ENCODE data around the gene ALDH18A1. TPM values are rescaled to one million over a fixed set of nuclear protein-coding genes. Genes with fewer than 3 reads are reported as not detected.

Gene ALDH18A1
- total RNA-seq, 1 donor from 2014 or later = 110 TPM

Other genes starting within 250 kb of the ALDH18A1 start
- gene SORBS1, start 95.3 kb downstream of the ALDH18A1 start, total RNA-seq = 0.68 and 3.6 TPM in 2 replicates
- 34.2 and 63.0 TPM in 2 replicates for gene TCTN3, start 37.2 kb upstream of the ALDH18A1 start, total RNA-seq
- 32.2 and 54.4 TPM in 2 replicates for gene ENTPD1, start 99.5 kb upstream of the ALDH18A1 start, total RNA-seq

Data from dermis blood vessel endothelial cell (primary cell).